ENCODE data around the gene AOC3.

Gene AOC3

DNA sequence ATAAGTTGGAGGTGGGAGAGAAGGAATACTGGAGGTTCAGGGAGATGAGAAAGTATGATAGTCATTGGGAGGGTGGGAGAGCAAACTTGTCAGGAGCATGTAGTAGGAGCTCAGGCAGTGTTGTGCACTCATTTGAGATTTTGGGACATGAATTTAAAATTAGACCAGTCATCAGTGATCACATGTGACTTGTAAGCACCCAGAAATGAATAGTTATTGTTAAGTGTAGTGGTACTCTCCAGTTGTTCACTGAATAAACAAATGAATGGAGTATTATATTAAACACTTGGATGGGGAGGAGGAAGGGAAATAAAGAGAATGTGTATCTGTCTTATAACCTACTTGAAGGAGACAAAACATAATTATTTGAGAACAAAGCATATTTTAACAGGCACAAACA, 20.0 kb upstream of the AOC3 start:
- peaks cover 14% of the 10 kb centered on the region for H3K4me1 ChIP-seq (ENCODE audit: control insufficient read depth, insufficient read depth, low read length)
- H3K4me3 ChIP-seq (ENCODE audit: low read length): no peak overlapping the region
- H3K4me2 ChIP-seq (ENCODE audit: low read length): no peak overlapping the region
- H3K9me3 ChIP-seq (replicated peaks; ENCODE audit: low read length): no peaks in the 10 kb centered on the region
- H3K27me3 ChIP-seq (ENCODE audit: control insufficient read depth, insufficient read depth, low read length): no peaks in the 10 kb centered on the region
- H3K36me3 ChIP-seq (ENCODE audit: insufficient read depth, low read length): peaks cover 9% of the 10 kb centered on the region
- H3K9ac ChIP-seq (ENCODE audit: low read depth, low read length): no peak overlapping the region

DNA sequence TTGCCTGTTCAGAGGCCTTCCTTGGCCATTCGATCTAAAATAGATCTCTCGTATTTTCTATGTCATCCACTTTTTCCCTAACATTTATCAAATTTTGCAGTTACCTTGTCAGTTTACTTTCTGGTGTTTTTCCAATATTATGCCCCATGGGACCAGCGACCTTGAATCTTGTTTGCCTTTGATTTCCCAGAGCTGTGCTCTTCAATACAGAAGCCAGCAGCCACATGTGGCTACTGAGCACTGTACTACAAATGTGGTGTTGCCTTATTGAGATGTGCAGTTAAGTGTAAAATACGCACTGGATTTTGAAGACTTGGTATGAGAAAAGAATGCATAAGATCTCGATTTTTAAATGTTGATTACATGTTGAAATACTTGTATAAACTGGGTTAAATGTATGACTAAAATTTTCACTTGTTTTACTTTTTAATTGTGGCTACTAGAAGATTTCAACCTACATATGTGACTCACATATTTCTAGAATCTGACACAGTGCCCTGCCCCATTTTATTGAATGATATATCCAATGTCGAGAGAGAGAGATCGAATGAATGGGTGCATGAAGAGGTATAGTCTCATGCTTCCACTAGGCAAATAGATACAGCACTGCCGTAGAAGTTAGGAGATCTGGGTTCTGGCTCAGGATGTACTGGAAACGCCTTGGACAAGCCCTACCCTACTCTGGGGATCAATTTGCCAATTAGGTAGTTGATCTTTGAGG, 18.6 kb upstream of the AOC3 start:
- Histone ChIP-seq H3K27me3 (ENCODE audit: control insufficient read depth, insufficient read depth, low read length) (no peaks in the 10 kb centered on the region), H3K4me1 (ENCODE audit: control insufficient read depth, insufficient read depth, low read length) (peaks cover 14% of the 10 kb centered on the region), H3K4me2 (ENCODE audit: low read length) (peak overlapping the region; percentile 91), H3K36me3 (ENCODE audit: insufficient read depth, low read length) (peaks cover 18% of the 10 kb centered on the region), H3K9ac (ENCODE audit: low read depth, low read length) (peak overlapping the region; percentile 99), H3K4me3 (ENCODE audit: low read length) (peak overlapping the region; percentile 92), H3K9me3 (replicated peaks; ENCODE audit: low read length) (no peaks in the 10 kb centered on the region)

DNA sequence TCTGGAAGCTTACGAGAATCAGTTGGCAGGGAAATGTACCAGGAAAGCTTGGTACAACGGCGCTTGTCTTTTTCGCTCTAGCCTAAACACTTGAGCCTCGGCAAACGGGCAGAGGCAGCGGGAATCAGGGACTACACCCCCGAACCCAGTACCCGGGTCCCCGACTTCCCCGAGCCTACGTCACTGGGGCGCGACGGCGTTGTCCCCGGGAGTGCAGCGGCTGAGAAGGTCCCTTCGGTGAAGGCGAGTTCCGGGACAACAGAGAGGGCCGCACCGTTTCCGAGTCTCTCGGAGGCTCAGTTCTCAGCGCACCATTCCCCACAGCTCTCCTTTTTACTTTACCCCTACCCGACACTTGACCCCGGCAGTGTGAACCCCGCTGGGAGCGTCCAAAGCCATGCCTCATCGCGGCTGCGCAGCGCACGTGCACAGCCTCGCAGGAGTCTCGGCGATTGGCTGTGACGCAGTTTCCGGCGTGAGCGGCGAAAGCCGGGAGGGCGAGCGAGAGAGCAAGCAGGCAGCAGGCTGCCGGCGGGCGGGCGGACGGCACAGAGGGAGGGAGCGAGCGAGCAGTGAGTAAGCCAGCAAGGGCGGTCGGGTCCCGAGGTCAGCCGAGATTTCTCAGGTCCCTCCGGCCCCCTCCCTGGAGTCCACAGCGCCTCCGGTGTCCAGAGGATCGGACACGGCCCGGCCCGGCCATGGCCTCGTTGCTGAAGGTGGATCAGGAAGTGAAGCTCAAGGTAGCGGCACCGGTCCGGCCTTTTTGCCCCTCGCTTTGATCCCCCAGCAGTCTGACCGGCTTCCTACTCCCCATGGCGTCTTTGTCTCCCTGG, 17.8 kb upstream of the AOC3 start, which contains the start of gene PSME3:
Gene PSME3 (plus strand): TSS at position 464 of the 833 bp plus-strand sequence. CDS start 235 bp downstream, at position 699.
- peak within 1 kb of the TSS; percentile 91 for H3K4me2 ChIP-seq (ENCODE audit: low read length)
- H3K9ac ChIP-seq (ENCODE audit: low read depth, low read length): peak within 1 kb of the TSS; percentile 99
- H3K36me3 ChIP-seq (ENCODE audit: insufficient read depth, low read length): peaks cover 25% of the 10 kb centered on the region
- no peaks in the 10 kb centered on the region for H3K27me3 ChIP-seq (ENCODE audit: control insufficient read depth, insufficient read depth, low read length)
- H3K9me3 ChIP-seq (replicated peaks; ENCODE audit: low read length): no peaks in the 10 kb centered on the region
- H3K4me3 ChIP-seq (ENCODE audit: low read length): peak within 1 kb of the TSS; percentile 92
- peaks cover 14% of the 10 kb centered on the region for H3K4me1 ChIP-seq (ENCODE audit: control insufficient read depth, insufficient read depth, low read length)

DNA sequence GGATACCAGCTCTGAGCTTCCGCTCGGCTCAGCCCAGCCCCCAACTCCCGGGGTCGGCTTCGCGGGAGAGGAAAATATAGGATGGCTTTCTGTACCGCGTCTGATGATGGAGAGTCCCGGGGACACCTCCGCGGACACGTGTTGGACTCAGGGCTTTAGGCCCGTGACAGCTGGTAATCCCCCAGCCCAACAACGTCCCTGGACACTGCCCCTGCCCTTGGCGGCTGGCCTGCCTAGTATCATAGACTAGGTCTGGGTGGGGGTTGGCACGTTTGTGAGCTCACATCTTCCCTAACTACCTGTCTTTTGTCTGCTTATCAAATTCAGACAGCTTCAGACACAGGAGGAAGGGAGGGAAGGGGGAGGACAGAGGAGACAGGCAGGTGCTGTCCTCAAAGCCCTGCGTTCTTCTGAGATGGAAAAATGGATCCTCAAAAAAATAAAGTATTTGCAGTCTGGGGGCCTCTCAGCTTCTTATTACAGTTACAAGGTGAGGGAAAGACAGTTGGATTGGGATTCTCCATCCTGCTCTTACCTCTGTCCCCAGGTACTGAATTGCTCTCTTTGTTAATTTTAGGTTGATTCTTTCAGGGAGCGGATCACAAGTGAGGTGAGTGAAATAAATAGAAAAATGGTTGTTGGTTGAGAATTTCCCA, 17.1 kb upstream of the AOC3 start:
- no peaks in the 10 kb centered on the region for H3K9me3 ChIP-seq (replicated peaks; ENCODE audit: low read length)
- peak overlapping the region; percentile 91 for H3K4me2 ChIP-seq (ENCODE audit: low read length)
- H3K4me1 ChIP-seq (ENCODE audit: control insufficient read depth, insufficient read depth, low read length): peaks cover 14% of the 10 kb centered on the region
- peak overlapping the region; percentile 92 for H3K4me3 ChIP-seq (ENCODE audit: low read length)
- peaks cover 32% of the 10 kb centered on the region for H3K36me3 ChIP-seq (ENCODE audit: insufficient read depth, low read length)
- no peaks in the 10 kb centered on the region for H3K27me3 ChIP-seq (ENCODE audit: control insufficient read depth, insufficient read depth, low read length)
- H3K9ac ChIP-seq (ENCODE audit: low read depth, low read length): peak overlapping the region; percentile 99

DNA sequence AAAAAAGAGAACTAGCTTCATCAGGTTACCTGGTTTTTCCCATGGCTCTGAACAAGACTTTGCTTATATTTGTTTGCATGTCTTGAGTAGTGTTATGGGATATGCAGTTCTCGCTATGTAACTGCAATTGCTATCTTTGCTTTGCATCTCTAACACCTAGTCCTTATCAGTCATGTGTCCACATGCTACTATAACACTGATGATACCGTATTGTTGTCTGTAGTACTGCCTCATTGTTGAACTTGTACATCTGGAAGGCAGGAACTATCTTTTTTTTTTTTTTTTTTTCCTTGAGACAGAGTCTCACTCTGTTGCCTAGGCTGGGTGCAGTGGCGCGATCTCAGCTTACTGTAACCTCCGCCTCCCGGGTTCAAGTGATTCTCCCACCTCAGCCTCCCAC, 15.3 kb upstream of the AOC3 start:
- Histone ChIP-seq H3K4me2 (ENCODE audit: low read length) (no peak overlapping the region), H3K4me1 (ENCODE audit: control insufficient read depth, insufficient read depth, low read length) (peaks cover 14% of the 10 kb centered on the region), H3K9me3 (replicated peaks; ENCODE audit: low read length) (no peaks in the 10 kb centered on the region), H3K36me3 (ENCODE audit: insufficient read depth, low read length) (peaks cover 38% of the 10 kb centered on the region), H3K27me3 (ENCODE audit: control insufficient read depth, insufficient read depth, low read length) (no peaks in the 10 kb centered on the region), H3K4me3 (ENCODE audit: low read length) (no peak overlapping the region), H3K9ac (ENCODE audit: low read depth, low read length) (no peak overlapping the region)

DNA sequence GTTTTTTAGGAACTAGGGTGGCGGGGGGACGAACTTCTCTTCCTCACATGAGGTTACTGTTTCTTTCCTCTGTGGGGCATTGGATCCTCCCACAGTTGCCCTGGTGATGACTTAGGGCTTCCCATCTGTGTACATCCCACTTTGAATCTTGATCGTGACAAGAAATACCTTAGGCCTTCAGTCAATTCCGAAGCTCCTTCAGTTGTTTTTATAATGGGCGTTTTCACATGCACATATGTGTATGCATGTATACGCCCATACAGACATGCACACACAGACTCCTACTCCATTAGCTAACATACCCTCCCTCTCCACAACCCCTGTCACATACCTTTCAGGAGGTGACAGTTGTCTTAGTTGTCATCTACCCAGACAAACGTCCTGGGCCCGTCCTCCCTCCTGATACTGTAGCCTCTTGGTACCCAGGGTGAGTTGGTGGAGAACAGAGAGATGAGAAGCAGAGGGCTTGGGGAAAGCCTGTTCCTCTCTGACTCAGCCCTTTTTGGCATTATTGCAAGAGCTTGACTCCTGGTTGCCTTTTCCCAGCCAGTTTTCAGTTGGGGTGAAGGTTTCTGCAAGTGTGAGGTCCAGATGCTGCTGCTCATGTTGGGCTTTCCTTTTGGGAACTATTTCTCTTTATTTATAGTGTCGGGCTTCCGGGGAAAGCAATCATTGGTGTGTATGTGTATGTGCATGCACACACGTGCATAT, 8.9 kb upstream of the AOC3 start:
- Histone ChIP-seq H3K36me3 (ENCODE audit: insufficient read depth, low read length) (peaks cover 66% of the 10 kb centered on the region), H3K9ac (ENCODE audit: low read depth, low read length) (no peak overlapping the region), H3K4me3 (ENCODE audit: low read length) (no peak overlapping the region), H3K4me2 (ENCODE audit: low read length) (no peak overlapping the region), H3K4me1 (ENCODE audit: control insufficient read depth, insufficient read depth, low read length) (peaks cover 21% of the 10 kb centered on the region), H3K9me3 (replicated peaks; ENCODE audit: low read length) (no peaks in the 10 kb centered on the region), H3K27me3 (ENCODE audit: control insufficient read depth, insufficient read depth, low read length) (no peaks in the 10 kb centered on the region)

DNA sequence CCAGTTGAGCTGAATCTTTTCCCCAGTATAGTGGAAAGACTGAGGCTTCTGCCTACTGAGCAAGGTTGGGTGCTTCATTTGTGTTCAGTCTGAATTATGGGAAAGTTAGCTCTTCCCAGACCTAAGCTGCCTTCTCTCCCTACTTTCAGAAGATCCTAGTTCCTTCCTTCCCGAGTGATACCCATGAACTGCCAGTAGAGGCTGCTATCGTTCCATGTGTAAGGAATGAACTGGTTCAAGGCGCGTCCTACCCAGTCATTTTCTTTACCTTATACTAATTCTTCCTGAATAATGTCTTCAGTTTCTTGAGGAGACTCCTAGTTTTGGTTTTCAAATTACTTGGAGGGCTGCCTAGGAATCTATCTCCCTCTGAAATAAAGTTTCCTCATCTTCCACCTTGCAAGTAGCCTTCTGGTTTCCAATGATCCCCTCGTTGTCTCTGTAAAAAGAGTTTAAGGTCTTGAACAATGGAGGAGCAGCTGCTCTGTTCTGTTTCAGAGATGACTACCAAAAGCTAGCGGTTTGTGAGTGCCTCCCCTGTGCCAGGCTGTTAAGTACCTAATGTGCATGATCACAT, 7.6 kb upstream of the AOC3 start:
- Histone ChIP-seq H3K4me2 (ENCODE audit: low read length) (no peak overlapping the region), H3K27me3 (ENCODE audit: control insufficient read depth, insufficient read depth, low read length) (no peaks in the 10 kb centered on the region), H3K9ac (ENCODE audit: low read depth, low read length) (no peak overlapping the region), H3K9me3 (replicated peaks; ENCODE audit: low read length) (no peaks in the 10 kb centered on the region), H3K4me1 (ENCODE audit: control insufficient read depth, insufficient read depth, low read length) (peaks cover 22% of the 10 kb centered on the region), H3K4me3 (ENCODE audit: low read length) (no peak overlapping the region), H3K36me3 (ENCODE audit: insufficient read depth, low read length) (peaks cover 55% of the 10 kb centered on the region)

DNA sequence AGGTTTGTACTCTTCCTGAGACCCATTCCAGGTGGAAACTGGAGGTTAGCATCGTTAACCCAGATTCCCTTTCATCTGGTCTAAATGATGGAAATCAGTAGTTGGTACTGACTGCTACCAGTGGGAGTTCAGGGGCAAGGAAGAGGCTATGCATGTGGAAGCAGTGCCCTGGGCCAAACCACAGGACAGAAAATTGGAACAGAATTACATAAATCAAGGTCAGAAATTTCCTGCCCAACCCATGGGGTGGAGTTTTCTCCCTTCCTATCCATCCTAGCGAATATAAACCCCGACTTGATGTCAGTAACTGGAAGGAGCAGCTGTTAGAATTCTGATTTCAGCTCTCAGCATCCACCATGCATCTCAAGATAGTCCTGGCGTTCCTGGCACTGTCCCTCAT, 6.7 kb upstream of the AOC3 start, which contains the start of gene AOC2:
Gene AOC2 (plus strand): TSS at position 310 of the 400 bp plus-strand sequence. CDS start 47 bp downstream, at position 357.
- Histone ChIP-seq H3K27me3 (ENCODE audit: control insufficient read depth, insufficient read depth, low read length) (peaks cover under 1% of the 10 kb centered on the region), H3K9me3 (replicated peaks; ENCODE audit: low read length) (no peaks in the 10 kb centered on the region), H3K9ac (ENCODE audit: low read depth, low read length) (no peak within 1 kb of the TSS), H3K36me3 (ENCODE audit: insufficient read depth, low read length) (peaks cover 46% of the 10 kb centered on the region), H3K4me2 (ENCODE audit: low read length) (no peak within 1 kb of the TSS), H3K4me3 (ENCODE audit: low read length) (no peak within 1 kb of the TSS), H3K4me1 (ENCODE audit: control insufficient read depth, insufficient read depth, low read length) (peaks cover 22% of the 10 kb centered on the region)

DNA sequence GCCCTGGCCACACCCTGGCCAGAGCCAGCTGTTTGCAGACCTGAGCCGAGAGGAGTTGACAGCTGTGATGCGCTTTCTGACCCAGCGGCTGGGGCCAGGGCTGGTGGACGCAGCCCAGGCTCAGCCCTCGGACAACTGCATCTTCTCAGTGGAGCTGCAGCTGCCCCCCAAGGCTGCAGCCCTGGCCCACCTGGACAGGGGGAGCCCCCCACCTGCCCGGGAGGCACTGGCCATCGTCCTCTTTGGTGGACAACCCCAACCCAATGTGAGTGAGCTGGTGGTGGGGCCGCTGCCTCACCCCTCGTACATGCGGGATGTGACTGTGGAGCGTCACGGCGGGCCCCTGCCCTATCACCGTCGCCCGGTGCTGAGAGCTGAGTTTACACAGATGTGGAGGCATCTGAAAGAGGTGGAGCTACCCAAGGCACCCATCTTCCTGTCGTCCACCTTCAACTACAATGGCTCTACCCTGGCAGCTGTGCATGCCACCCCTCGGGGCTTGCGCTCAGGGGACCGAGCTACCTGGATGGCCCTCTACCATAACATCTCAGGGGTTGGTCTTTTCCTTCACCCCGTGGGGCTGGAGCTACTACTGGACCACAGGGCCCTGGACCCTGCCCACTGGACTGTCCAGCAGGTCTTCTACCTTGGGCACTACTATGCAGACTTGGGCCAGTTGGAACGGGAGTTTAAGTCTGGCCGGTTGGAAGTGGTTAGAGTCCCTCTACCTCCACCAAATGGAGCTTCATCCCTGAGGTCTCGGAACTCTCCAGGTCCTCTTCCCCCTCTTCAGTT, 6.0 kb upstream of the AOC3 start:
- no peak overlapping the region for H3K9ac ChIP-seq (ENCODE audit: low read depth, low read length)
- no peak overlapping the region for H3K4me2 ChIP-seq (ENCODE audit: low read length)
- H3K27me3 ChIP-seq (ENCODE audit: control insufficient read depth, insufficient read depth, low read length): peaks cover 5% of the 10 kb centered on the region
- peaks cover 44% of the 10 kb centered on the region for H3K36me3 ChIP-seq (ENCODE audit: insufficient read depth, low read length)
- H3K4me3 ChIP-seq (ENCODE audit: low read length): no peak overlapping the region
- H3K9me3 ChIP-seq (replicated peaks; ENCODE audit: low read length): no peaks in the 10 kb centered on the region
- H3K4me1 ChIP-seq (ENCODE audit: control insufficient read depth, insufficient read depth, low read length): peaks cover 22% of the 10 kb centered on the region

DNA sequence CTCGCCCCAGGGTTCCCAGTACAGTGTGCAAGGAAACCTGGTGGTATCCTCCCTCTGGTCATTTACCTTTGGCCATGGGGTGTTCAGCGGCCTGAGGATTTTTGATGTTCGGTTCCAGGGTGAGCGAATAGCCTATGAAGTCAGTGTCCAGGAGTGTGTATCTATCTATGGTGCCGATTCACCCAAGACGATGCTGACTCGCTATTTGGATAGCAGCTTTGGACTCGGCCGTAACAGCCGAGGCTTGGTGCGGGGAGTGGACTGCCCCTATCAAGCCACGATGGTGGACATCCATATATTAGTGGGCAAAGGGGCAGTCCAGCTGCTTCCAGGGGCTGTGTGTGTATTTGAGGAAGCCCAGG, 5.5 kb upstream of the AOC3 start:
- no peak overlapping the region for H3K9ac ChIP-seq (ENCODE audit: low read depth, low read length)
- H3K9me3 ChIP-seq (replicated peaks; ENCODE audit: low read length): no peaks in the 10 kb centered on the region
- H3K27me3 ChIP-seq (ENCODE audit: control insufficient read depth, insufficient read depth, low read length): peaks cover 5% of the 10 kb centered on the region
- peaks cover 22% of the 10 kb centered on the region for H3K4me1 ChIP-seq (ENCODE audit: control insufficient read depth, insufficient read depth, low read length)
- H3K4me3 ChIP-seq (ENCODE audit: low read length): no peak overlapping the region
- H3K36me3 ChIP-seq (ENCODE audit: insufficient read depth, low read length): peaks cover 44% of the 10 kb centered on the region
- H3K4me2 ChIP-seq (ENCODE audit: low read length): no peak overlapping the region
